Islet of Langerhans (tissue), 1 donor: ENCODE measurements around the gene ODAM.
A peak's percentile ranks its signal among the peaks of the same experiment; 100 is the strongest.
"Not testable (repeated sequence)": the region's sequence is repeated elsewhere in the genome, so short reads cannot be mapped to it uniquely, and the experiment has no call there.

Source experiments
- FAIRE-seq: peaks from one replicate; lab custom pipeline; 2011; peaks lifted over from hg19 to GRCh38; lab: Jason Lieb, UNC

The ODAM gene, protein sequence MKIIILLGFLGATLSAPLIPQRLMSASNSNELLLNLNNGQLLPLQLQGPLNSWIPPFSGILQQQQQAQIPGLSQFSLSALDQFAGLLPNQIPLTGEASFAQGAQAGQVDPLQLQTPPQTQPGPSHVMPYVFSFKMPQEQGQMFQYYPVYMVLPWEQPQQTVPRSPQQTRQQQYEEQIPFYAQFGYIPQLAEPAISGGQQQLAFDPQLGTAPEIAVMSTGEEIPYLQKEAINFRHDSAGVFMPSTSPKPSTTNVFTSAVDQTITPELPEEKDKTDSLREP

DNA sequence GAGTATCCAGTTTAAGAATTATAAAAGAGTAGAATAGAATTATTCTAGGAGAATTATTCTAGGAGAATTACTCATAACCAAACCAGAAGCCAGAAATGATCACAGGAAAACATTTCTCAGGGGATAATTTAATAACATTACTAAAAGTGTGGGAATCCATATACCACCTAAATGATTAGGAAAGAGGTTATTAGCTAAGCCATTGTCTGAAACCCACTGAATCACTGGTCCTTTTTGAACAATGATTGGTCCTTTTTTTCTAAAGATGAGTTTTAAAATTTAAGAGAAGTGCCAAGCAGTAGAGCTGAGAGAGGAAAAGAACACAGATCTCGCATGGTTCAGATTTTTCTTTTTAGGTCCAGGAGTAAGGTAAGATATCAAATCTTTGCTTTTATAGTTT is at the start of gene ODAM:
Gene ODAM, plus strand, starts transcription at position 301 of the 400 bp plus-strand sequence. CDS start 819 bp downstream, outside the sequence.
- FAIRE-seq = no peak

DNA sequence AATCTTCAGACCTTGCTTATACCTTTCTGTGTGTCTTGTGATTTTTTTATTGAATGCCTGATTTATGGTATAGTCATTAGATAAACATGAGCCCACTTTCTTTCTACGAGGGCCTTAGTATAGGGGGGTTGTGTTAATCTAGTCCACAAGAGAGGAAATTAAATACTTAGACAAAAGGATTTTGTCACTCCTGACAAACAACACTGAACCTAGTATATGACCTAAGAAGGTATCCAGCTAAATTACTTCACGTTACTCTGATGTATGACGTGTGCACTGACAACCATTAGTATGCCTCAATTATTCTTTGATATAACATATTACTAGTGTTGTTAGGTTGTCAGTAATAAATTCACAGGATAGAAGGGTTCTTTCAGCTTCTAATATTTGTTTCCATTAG is 44.3 kb upstream of the ODAM start:
- no peak for FAIRE-seq

DNA sequence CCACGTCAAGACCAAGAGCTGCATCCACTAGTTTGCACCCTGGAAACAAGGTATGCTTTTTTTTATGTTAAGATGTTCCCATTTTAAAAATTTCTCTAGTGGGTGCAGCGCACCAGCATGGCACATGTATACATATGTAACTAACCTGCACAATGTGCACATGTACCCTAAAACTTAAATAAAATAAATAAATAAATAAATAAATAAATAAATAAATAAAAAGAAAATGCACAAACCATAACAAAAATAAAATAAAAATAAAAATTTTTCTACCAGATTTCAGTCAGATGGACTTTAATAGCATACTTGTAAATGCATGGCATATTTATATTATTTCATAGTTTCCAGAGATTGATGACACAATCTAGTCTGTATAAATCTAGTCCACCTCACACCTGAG is 43.4 kb upstream of the ODAM start:
- FAIRE-seq = no peak

DNA sequence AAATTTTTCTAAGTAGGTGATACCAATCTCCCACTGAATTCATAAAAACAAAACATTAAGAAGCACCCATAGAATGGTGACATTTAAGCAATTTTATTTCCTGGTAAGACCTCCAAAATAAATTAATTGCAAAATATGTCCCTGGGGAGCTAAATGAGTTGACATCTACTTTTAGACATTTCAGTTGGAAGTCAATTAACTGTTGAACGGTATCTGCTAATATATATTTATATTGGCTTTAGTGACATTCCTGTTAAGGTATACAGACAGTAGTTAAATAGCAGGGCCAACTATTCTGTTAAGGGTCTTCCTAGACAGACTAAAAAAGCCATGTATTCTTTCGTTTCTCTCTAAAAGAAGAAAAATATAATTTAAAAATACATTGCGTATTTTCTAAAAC is 41.6 kb upstream of the ODAM start, which contains the start of gene PRR27:
Gene PRR27, plus strand, starts transcription at position 301 of the 400 bp plus-strand sequence. CDS start 139 bp downstream, outside the sequence.
- FAIRE-seq = no peak

DNA sequence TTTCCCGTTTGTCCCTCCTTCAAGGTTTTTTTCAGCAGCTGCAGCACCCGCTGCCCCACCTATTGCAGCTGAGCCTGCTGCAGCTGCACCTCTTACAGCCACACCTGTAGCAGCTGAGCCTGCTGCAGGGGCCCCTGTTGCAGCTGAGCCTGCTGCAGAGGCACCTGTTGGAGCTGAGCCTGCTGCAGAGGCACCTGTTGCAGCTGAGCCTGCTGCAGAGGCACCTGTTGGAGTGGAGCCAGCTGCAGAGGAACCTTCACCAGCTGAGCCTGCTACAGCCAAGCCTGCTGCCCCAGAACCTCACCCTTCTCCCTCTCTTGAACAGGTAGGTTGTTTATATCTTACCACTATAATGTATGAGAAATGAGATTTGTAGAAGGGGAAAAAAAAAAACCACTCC is 36.9 kb upstream of the ODAM start:
- no peak for FAIRE-seq

DNA sequence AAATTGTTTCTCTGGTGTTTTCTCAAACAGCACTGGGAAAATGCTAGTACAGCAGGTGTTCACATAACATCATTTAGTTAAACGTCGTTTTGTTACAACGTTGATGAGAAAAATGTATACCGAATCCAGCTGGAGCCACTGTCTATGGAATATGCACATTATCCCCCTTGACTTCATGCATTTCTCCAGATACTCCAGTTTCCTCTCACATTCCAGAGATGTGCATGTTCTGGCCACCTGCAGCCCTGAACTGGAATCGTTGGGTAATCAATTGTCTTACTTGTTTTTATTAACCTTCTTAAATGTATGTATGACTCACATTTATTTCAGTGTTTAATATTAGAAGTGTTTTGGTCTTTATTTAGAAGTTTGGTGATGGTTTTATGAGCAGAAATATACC is 18.4 kb upstream of the ODAM start:
- no peak for FAIRE-seq

DNA sequence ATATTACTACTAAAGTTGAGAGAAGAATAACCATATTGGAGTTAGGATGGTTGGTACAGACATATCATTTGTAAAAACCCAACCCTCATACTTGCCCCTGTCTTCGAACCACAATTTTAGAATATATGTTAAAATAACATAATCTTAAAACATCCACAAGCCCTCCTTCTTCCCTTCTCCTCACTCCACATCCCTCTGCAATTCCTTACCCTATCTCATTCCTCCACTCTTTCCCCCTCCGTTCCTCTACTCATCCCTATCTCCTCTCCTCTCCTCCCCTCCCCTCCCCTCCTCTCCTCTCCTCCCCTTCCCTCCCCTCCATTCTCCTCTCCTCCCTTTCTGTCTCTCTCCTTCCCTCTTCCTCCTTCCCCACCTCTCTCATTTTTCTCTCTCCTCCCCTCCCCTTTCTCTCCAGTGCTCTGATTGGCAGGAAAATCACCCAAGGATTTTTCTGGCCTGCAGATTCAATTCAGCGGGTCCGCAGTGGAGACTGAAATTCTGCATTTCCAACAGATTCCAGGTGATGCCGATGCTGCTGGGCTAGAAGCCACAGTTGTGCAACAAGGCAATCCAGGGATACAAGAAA is 17.4 kb upstream of the ODAM start:
- FAIRE-seq = no peak

DNA sequence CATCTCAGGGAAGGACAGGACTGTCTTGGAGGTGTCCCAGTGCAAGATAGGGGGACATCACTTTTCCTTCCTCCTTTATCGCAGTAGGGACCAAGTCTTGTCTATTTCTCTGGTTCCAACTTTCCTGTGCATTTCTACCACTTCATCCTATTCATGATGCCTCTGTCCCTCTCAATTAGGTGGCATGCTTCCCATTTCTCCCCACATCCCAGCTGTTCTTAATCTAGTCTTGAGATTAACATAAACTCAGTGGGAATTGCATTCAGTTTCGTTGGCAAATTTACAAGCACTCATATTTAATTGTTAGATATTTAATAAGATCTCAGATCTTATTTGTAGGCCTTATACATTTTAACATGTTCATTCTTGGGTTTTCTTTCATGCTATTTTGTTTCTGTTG is 15.7 kb upstream of the ODAM start:
- no peak for FAIRE-seq

DNA sequence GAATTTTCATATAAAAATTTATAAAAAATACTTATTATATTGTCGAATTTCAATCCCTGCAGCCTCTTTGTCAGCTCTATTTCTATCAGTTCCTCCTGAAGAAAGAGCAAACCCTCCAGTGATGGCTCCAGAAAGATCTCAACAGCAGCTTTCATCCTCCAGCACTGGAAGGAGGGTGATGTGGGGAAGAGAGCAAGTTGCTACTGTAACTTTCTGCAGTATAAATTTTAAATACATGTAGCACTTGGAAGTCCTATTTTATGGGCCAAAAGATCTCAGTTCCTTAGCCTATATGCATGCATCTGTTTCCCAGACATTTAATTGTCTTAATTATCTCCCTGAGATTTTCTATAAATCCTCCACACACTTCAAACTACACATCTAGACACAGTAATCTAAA is 13.7 kb upstream of the ODAM start:
- FAIRE-seq = no peak

DNA sequence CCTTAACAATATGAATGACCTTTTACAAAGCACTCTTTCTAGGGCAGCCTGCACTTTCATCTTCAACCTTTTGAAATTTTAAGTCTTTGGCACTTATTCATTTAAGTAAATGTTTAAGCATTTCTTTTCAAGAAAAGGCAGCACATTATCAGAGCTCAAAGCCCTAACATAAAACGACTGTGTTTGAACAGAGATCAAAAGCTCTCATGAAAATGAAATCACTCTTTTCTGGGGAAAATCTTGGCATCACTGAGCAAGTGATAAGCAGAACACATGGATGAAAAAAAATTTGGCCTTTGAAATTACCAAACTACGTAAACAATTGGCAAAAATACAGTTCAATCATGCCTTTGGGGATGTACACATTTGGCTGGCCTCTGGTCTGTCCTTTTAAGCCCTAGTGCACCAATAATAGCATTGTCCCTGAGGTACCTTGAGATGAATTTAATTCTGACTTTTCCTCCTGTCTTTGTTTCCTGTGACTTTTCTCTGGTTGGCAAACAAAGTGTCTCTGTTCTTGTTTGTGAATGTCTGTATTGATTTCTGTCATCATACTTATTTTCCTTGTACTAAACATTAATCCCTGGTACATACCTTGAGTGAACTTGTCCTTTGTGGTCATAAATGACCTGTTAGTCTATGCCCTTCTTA is 12.9 kb upstream of the ODAM start:
- no peak for FAIRE-seq

DNA sequence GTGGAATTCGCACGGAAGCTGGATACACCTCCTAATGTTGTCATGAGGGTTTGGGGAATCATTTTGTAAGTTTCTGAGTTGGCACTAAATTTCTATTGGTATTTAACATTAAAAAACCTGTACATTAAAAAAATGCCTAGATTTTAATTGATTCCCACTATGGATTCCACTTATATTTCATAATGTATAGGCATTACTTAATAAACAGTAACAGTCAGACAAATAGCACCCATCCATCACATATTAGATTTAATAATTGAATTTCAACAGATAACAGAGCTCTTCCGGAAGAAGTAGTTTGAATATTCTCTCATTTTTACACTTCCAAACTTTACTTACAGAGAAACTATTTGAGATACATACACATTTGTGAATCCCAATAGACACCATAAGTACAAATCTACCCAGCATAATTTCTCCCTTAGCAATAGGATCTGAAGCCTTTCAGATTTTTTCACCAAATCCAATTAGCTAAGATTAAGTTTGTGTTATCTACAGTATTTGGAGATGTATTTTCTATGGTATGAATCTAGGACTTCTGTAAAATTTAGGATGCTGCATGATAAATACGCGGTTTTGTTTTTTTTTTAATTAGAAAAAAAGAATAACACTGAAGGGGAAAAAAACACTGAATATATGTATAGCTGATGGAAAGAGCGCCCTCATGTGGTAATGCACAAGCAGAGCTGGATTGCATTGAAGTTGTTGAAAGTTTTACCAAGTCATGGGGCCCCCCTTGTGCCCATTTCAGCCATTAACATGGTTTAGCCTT is 12.2 kb upstream of the ODAM start:
- FAIRE-seq = no peak

DNA sequence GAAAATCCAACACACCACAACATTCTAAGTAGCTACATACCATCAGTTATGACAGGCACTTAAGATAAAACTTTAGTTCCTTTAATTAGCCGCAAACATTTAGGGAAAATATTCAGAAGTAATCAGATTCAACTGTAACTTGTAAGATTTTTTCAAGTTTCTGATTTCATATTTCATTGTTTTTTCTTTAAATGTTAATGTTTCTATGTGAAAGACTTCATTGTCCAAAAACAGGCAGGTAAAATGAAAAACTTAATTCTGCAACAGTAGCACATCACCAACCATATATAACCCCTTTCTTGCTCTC is 11.6 kb upstream of the ODAM start:
- FAIRE-seq = no peak

DNA sequence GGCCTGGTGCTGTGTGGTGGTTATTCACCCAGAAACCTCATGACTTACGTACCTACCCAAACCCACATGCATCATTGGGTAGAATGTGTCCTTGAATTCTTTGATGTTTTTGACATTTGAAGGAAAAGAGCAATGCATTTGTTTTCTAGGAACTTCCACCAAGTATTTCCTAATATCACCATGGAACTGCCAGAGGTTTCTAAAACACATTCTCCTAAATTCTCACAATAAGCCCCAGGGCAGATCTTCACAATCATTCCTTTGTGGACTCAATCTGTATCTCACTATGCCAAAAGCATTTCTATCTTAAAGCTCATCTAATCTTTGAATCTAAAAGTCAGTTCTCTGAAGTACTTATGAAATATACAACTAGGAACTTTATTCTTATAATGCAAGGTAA is 8.3 kb upstream of the ODAM start:
- FAIRE-seq = no peak

DNA sequence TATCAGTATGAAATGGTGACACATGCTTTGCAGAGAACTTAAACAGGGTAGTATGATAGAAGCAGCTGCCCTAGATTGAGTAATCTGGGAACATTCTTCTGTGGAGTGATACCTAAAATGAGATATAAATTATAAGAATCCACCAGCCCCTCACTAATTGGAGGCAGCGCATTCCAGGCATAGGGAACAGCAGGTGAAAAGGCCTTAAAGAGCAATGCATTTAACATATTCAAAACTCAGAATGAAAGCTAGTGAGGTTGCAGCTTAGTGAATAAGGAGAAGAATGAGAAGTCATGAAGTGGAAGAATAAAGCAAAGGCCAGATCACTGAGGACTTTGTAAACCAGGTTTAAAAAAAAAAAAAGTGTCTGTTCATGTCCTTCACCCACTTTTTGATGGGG is 4.9 kb upstream of the ODAM start:
- FAIRE-seq = no peak

DNA sequence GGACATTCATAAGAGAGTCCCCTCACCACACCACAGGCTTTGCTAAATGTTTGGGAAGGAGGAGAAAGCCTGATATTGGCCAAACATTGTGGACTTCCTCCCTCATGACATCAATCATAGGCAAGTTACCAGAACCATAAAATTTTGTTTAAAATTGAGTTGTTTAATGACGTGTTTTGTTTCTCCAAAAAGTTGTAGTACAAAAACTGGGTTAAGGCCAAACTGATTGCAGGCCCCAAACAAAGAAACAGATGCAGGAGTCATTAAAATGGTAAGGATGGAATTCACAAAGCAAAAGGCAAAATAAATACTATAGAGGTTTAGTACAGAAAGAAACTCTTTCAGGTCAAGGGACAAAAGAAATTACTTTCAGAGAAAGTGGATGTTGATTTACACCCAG is 3.9 kb upstream of the ODAM start:
- FAIRE-seq = no peak

DNA sequence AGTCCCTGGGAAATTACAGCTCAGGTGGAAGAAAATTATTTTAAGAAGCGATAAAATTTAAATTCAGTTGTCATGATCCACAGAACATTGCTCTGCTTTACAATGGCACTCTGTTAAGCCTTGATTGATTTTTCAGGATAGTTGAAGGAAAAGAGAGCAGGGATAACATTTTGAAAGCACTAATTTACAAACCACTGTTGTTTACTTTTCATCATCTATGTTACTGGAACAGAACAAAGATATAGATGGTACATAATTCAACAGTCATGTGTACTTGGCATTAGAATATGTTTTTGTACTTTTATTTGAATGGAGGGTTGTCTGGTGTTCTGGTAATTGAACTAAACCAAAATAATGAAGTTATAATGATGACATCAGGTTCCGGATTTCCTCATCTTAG is 2.6 kb upstream of the ODAM start:
- no peak for FAIRE-seq

DNA sequence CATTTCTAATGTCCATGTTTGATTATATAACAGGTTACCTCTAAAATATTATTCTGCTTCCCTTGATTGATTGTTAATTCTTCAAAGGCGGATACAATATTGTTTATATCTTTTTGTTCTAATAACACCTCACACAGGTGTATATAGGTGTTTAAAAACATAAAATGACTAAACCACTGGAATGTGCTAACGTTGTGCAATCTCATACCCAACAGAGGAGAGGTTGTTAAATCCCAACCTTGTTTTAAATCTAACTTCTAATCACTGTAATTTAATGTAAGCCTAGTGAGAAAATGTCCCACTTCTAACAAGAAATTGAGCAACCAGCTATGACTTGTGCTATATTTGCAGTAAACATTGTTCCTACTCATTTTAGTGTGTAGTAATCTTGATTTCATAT is 1.3 kb downstream of the ODAM start:
- FAIRE-seq = no peak

DNA sequence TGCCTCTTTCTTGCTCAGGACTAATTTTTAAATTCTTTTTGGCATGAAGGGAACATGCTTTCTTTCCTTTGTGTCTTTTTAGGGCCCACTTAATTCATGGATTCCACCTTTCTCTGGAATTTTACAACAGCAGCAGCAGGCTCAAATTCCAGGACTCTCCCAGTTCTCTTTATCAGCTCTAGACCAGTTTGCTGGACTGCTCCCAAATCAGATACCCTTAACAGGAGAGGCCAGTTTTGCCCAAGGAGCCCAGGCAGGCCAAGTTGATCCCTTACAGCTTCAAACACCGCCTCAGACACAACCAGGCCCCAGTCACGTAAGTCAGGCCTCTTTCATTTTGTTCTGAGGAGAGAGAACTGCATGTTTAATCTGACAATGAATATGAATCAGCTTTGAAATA is 2.3 kb downstream of the ODAM start:
- FAIRE-seq = no peak

DNA sequence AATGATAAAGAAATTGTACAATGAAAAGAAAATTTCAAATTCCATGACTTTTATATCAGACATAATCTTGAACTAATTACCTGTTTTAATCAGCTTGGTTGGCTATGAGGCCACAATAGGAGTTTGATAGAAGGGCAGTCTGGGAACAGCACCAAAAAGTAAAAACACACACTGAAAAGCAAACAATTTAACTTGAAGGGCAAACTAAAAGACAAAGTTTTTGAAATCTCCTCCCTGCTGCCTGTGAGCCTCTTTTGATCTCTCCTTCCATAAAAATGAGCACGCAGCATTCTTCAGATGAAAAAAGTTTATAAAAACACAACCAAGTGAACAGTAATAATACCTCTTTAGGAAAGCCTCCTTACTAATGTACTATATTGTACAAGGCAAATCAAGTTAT is 8.1 kb downstream of the ODAM start:
- FAIRE-seq = no peak

DNA sequence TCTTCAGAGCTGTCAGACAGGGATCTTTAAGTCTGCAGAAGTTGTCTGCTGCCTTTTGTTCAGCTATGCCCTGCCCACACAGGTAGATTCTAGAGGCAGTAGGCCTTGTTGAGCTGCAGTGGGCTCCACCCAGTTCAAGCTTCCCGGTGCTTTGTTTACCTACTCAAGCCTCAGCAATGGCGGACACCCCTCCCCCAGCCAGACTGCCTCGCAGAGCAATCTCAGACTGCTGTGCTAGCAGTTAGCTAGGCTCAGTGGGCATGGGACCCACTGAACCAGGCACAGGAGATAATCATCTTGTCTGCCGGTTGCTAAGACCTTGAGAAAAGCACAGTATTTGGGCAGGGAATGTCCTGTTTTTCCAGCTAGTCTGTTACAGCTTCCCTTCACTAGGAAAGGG is 17.2 kb downstream of the ODAM start:
- FAIRE-seq = not testable (repeated sequence)

DNA sequence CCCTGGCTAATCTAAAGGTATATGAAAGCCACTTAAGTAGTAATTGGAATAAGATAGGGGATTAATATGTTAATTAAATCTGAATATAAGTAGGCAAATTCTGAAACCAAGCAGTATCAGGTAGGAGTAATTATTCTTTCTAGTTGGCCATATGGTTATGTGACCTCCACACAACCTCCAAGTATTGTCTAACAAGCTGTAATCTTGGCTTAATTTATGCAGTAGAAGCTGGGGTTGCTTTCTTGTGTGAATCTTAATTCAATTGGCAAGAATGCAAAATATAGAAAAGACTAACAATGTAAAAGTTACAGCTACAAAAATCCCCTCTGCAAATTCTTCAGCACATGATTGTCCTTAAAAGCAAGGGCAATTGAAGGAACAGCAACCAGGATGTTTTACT is 20.6 kb downstream of the ODAM start:
- FAIRE-seq = not testable (repeated sequence)

DNA sequence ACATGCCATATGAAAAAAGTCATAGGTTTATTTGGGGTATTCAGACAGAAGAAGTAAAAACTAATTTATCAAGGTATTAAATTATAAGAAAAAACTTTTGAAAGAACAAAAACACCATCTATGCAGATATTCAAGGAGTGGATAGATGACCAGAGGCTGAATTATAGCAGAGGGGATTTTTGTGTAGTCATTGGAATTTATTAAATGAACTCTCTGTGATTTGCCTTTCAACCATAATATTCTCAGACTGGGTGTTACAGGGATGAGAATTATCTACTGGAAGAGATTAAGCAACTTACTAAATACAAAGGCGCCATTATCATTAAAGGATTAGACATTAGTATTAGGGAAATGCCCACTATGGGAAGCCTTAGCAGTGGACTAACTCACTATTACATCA is 21.0 kb downstream of the ODAM start:
- peak; percentile 69 for FAIRE-seq

DNA sequence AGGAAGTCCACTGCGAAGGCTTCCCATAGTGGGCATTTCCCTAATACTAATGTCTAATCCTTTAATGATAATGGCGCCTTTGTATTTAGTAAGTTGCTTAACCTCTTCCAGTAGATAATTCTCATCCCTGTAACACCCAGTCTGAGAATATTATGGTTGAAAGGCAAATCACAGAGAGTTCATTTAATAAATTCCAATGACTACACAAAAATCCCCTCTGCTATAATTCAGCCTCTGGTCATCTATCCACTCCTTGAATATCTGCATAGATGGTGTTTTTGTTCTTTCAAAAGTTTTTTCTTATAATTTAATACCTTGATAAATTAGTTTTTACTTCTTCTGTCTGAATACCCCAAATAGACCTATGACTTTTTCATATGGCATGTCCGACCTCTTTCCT is 25.9 kb downstream of the ODAM start:
- not testable (repeated sequence) for FAIRE-seq
